GM12892 (cell line): Measurements from ENCODE around the gene NOTUM.

Experiments used
- POLR2A ChIP-seq: IDR thresholded peaks from 2 replicates; pipeline ENCODE4 v1.6.1; 2011; ENCODE audit warnings: low read depth, low read length, control low read depth
- POLR2AphosphoS5 ChIP-seq: IDR thresholded peaks from 2 replicates; pipeline ENCODE4 v1.6.1; 2011; ENCODE audit warnings: low read depth, low read length, control low read depth
- TAF1 ChIP-seq: IDR thresholded peaks from 2 replicates; pipeline ENCODE4 v1.6.1; 2011; ENCODE audit warnings: low read depth, mild to moderate bottlenecking, control low read depth, low read length, borderline replicate concordance

- TF ChIP-seq POLR2A (no peak), TAF1 (no peak), POLR2AphosphoS5 (no peak)
Measured at GRCh38 chr17:81944858-81945257, 16.1 kb downstream of the NOTUM start.
